ENCODE measurements around the gene DTNA. TPM values are rescaled to one million over a fixed set of nuclear protein-coding genes. Genes with fewer than 3 reads are reported as not detected.

Gene DTNA
- total and polyA plus RNA-seq, 5 donors: 131 to 175 (median 146) TPM

GRCh38 chr18:34806527-34806926 is 96.4 kb downstream of the DTNA start:
- intact Hi-C loops (cut with DNase I): no loop called here
- peak in 1 of 2 donors; percentile 39 for ATAC-seq
- Histone ChIP-seq H3K4me1 (ENCODE audit: control insufficient read depth, insufficient read depth, low read length) (no peaks in the 10 kb centered on the region), H3K9me3 (ENCODE audit: control insufficient read depth, low read length) (no peaks in the 10 kb centered on the region), H3K27ac (ENCODE audit: low read length) (no peak overlapping the region), H3K4me3 (ENCODE audit: low read length) (no peak overlapping the region), H3K27me3 (ENCODE audit: control insufficient read depth, insufficient read depth) (no peaks in the 10 kb centered on the region)
- 31% methylated on average over 3 of the region's 3 CpGs for WGBS
- DNase-seq: no peak

- intact Hi-C loops (cut with DNase I): no loop called here
- 86% methylated on average over 2 of the region's 2 CpGs for WGBS
- H3K4me1 ChIP-seq (ENCODE audit: control insufficient read depth, insufficient read depth, low read length): no peaks in the 10 kb centered on the region
- H3K27ac ChIP-seq (ENCODE audit: low read length): no peak overlapping the region
- ATAC-seq (no peak), DNase-seq (no peak)
- H3K27me3 ChIP-seq (ENCODE audit: control insufficient read depth, insufficient read depth): no peaks in the 10 kb centered on the region
- no peak overlapping the region for H3K4me3 ChIP-seq (ENCODE audit: low read length)
- no peaks in the 10 kb centered on the region for H3K9me3 ChIP-seq (ENCODE audit: control insufficient read depth, low read length)
Observed at GRCh38 chr18:34807106-34807796, 97.2 kb downstream of the DTNA start.

- Histone ChIP-seq H3K4me3 (ENCODE audit: low read length) (no peak overlapping the region), H3K9me3 (ENCODE audit: control insufficient read depth, low read length) (no peaks in the 10 kb centered on the region), H3K27ac (ENCODE audit: low read length) (no peak overlapping the region), H3K4me1 (ENCODE audit: control insufficient read depth, insufficient read depth, low read length) (no peaks in the 10 kb centered on the region), H3K27me3 (ENCODE audit: control insufficient read depth, insufficient read depth) (no peaks in the 10 kb centered on the region)
- WGBS: 90% methylated on average over 1 of the region's 1 CpG
- DNase-seq (no peak), ATAC-seq (no peak)
- intact Hi-C loops (cut with DNase I): no loop called here
Observed at GRCh38 chr18:34808389-34808788, 98.3 kb downstream of the DTNA start.

GRCh38 chr18:34809451-34810072 is 99.5 kb downstream of the DTNA start:
- no peaks in the 10 kb centered on the region for H3K27me3 ChIP-seq (ENCODE audit: control insufficient read depth, insufficient read depth)
- DNase-seq (peak; percentile 67 to 88 (median 75)), ATAC-seq (peak; percentile 71 to 73)
- no peak overlapping the region for H3K27ac ChIP-seq (ENCODE audit: low read length)
- intact Hi-C loops (cut with DNase I): no loop called here
- WGBS: 49% methylated on average over 6 of the region's 6 CpGs
- no peaks in the 10 kb centered on the region for H3K4me1 ChIP-seq (ENCODE audit: control insufficient read depth, insufficient read depth, low read length)
- H3K4me3 ChIP-seq (ENCODE audit: low read length): no peak overlapping the region
- no peaks in the 10 kb centered on the region for H3K9me3 ChIP-seq (ENCODE audit: control insufficient read depth, low read length)

- H3K27ac ChIP-seq (ENCODE audit: low read length): no peak overlapping the region
- 57% methylated on average over 6 of the region's 6 CpGs for WGBS
- no peaks in the 10 kb centered on the region for H3K4me1 ChIP-seq (ENCODE audit: control insufficient read depth, insufficient read depth, low read length)
- no peak for ATAC-seq
- no peak for DNase-seq
- intact Hi-C loops (cut with DNase I): no loop called here
- no peaks in the 10 kb centered on the region for H3K9me3 ChIP-seq (ENCODE audit: control insufficient read depth, low read length)
- no peaks in the 10 kb centered on the region for H3K27me3 ChIP-seq (ENCODE audit: control insufficient read depth, insufficient read depth)
- no peak overlapping the region for H3K4me3 ChIP-seq (ENCODE audit: low read length)
Observed at GRCh38 chr18:34816183-34816582, 106.1 kb downstream of the DTNA start.

- no peak overlapping the region for H3K4me3 ChIP-seq (ENCODE audit: low read length)
- H3K4me1 ChIP-seq (ENCODE audit: control insufficient read depth, insufficient read depth, low read length): no peaks in the 10 kb centered on the region
- no peak for ATAC-seq
- no peaks in the 10 kb centered on the region for H3K9me3 ChIP-seq (ENCODE audit: control insufficient read depth, low read length)
- H3K27ac ChIP-seq (ENCODE audit: low read length): no peak overlapping the region
- intact Hi-C loops (cut with DNase I): no loop called here
- no peak for DNase-seq
- no peaks in the 10 kb centered on the region for H3K27me3 ChIP-seq (ENCODE audit: control insufficient read depth, insufficient read depth)
- WGBS: 79% methylated on average over 2 of the region's 2 CpGs
Observed at GRCh38 chr18:34817636-34818035, 107.5 kb downstream of the DTNA start.

- no peak for ATAC-seq
- no peak overlapping the region for H3K4me3 ChIP-seq (ENCODE audit: low read length)
Observed at GRCh38 chr18:34818064-34818463, 108.0 kb downstream of the DTNA start.

GRCh38 chr18:34820360-34821065 is 110.4 kb downstream of the DTNA start:
- no peak for DNase-seq

More at GRCh38 chr18:34818064-34818463, 108.0 kb downstream of the DTNA start:
- 77% methylated on average over 5 of the region's 5 CpGs for WGBS
- Histone ChIP-seq H3K4me1 (ENCODE audit: control insufficient read depth, insufficient read depth, low read length) (no peaks in the 10 kb centered on the region), H3K27me3 (ENCODE audit: control insufficient read depth, insufficient read depth) (no peaks in the 10 kb centered on the region), H3K27ac (ENCODE audit: low read length) (no peak overlapping the region), H3K9me3 (ENCODE audit: control insufficient read depth, low read length) (no peaks in the 10 kb centered on the region)
- intact Hi-C loops (cut with DNase I): no loop called here
- DNase-seq: no peak

GRCh38 chr18:34821669-34822210 is 111.6 kb downstream of the DTNA start:
- Histone ChIP-seq H3K4me1 (ENCODE audit: control insufficient read depth, insufficient read depth, low read length) (no peaks in the 10 kb centered on the region), H3K4me3 (ENCODE audit: low read length) (no peak overlapping the region), H3K27me3 (ENCODE audit: control insufficient read depth, insufficient read depth) (no peaks in the 10 kb centered on the region), H3K27ac (ENCODE audit: low read length) (no peak overlapping the region), H3K9me3 (ENCODE audit: control insufficient read depth, low read length) (no peaks in the 10 kb centered on the region)
- ATAC-seq (no peak), DNase-seq (no peak)
- WGBS: 72% methylated on average over 6 of the region's 6 CpGs
- intact Hi-C loops (cut with DNase I): no loop called here

More at GRCh38 chr18:34820360-34821065, 110.4 kb downstream of the DTNA start:
- ATAC-seq: no peak
- no peak overlapping the region for H3K4me3 ChIP-seq (ENCODE audit: low read length)
- H3K27ac ChIP-seq (ENCODE audit: low read length): no peak overlapping the region
- H3K9me3 ChIP-seq (ENCODE audit: control insufficient read depth, low read length): no peaks in the 10 kb centered on the region
- WGBS: 82% methylated on average over 7 of the region's 7 CpGs
- intact Hi-C loops (cut with DNase I): no loop called here
- no peaks in the 10 kb centered on the region for H3K27me3 ChIP-seq (ENCODE audit: control insufficient read depth, insufficient read depth)
- H3K4me1 ChIP-seq (ENCODE audit: control insufficient read depth, insufficient read depth, low read length): no peaks in the 10 kb centered on the region

- DNase-seq (no peak), ATAC-seq (no peak)
- intact Hi-C loops (cut with DNase I): no loop called here
- H3K4me1 ChIP-seq (ENCODE audit: control insufficient read depth, insufficient read depth, low read length): no peaks in the 10 kb centered on the region
- no peaks in the 10 kb centered on the region for H3K27me3 ChIP-seq (ENCODE audit: control insufficient read depth, insufficient read depth)
- H3K4me3 ChIP-seq (ENCODE audit: low read length): no peak overlapping the region
- H3K9me3 ChIP-seq (ENCODE audit: control insufficient read depth, low read length): no peaks in the 10 kb centered on the region
- 96% methylated on average over 2 of the region's 2 CpGs for WGBS
- no peak overlapping the region for H3K27ac ChIP-seq (ENCODE audit: low read length)
Observed at GRCh38 chr18:34828093-34828492, 118.0 kb downstream of the DTNA start.

- intact Hi-C loops (cut with DNase I): no loop called here
- WGBS: 35% methylated on average over 2 of the region's 2 CpGs
- Histone ChIP-seq H3K4me3 (ENCODE audit: low read length) (no peak overlapping the region), H3K9me3 (ENCODE audit: control insufficient read depth, low read length) (no peaks in the 10 kb centered on the region), H3K27me3 (ENCODE audit: control insufficient read depth, insufficient read depth) (no peaks in the 10 kb centered on the region), H3K27ac (ENCODE audit: low read length) (peak overlapping the region; percentile 21), H3K4me1 (ENCODE audit: control insufficient read depth, insufficient read depth, low read length) (no peaks in the 10 kb centered on the region)
- DNase-seq (no peak), ATAC-seq (no peak)
Observed at GRCh38 chr18:34834897-34835296, 124.8 kb downstream of the DTNA start.
